Transverse colon (tissue), 4 donors: ENCODE results near the gene EIF2S1. TPM values are rescaled to one million over a fixed set of nuclear protein-coding genes. Genes with fewer than 3 reads are reported as not detected.
A peak's percentile ranks its signal among the peaks of the same experiment; 100 is the strongest.

Experiments used
- DNase-seq: peaks from one replicate; pipeline ENCODE4 v3.0.0-alpha.2; 2019
- H3K27ac ChIP-seq, 4 donors: fragments of 200-600 bp; sonication (generic); 2 replicates each; pipeline ENCODE4 v1.5.1; 2016 to 2018; ENCODE audit warnings: inconsistent platforms in 4 of 4
- H3K27me3 ChIP-seq: fragments of 200-600 bp; sonication (generic); 2 replicates; pipeline ENCODE4 v1.5.1; 2017; ENCODE audit warnings: inconsistent platforms
- H3K36me3 ChIP-seq, 4 donors: fragments of 200-600 bp; sonication (generic); 2 replicates each; pipeline ENCODE4 v1.5.1; 2017 to 2019; ENCODE audit warnings: inconsistent platforms in 4 of 4
- H3K4me1 ChIP-seq, 4 donors: fragments of 200-600 bp; sonication (generic); 2 replicates each; pipeline ENCODE4 v1.5.1; 2017 to 2020; ENCODE audit warnings: inconsistent platforms in 4 of 4
- H3K4me3 ChIP-seq, 4 donors: fragments of 200-600 bp; sonication (generic); 1 replicate in 1 of 4; 2 replicates in 3 of 4; pipeline versions ENCODE4 v1.5.1 to v1.6.1; 2017 to 2019; ENCODE audit warnings: inconsistent platforms in 4 of 4
- H3K9me3 ChIP-seq, 2 donors: fragments of 200-600 bp; sonication (generic); 2 replicates each; pipeline ENCODE4 v1.5.1; 2017 to 2019; ENCODE audit warnings: inconsistent platforms in 2 of 2
- CTCF ChIP-seq, 5 experiments: fragments of 200-600 bp in 3 of 5; fragments of 450-650 bp in 2 of 5; sonication (generic) in 3 of 5; IDR thresholded peaks; 1 replicate in 2 of 5; 2 replicates in 3 of 5; pipeline ENCODE4 v1.5.1; 2016 to 2017; ENCODE audit warnings: antibody characterized with exemption in 5 of 5, inconsistent platforms in 3 of 5, mild to moderate bottlenecking in 2 of 5, moderate library complexity in 1 of 5
- EP300 ChIP-seq: sonication (generic); formaldehyde crosslinking; IDR thresholded peaks from one replicate; pipeline ENCODE4 v1.6.1; 2017; ENCODE audit warnings: antibody characterized with exemption, low read depth
- POLR2A ChIP-seq: fragments of 450-650 bp; IDR thresholded peaks from one replicate; pipeline ENCODE4 v1.6.1; 2016; ENCODE audit warnings: antibody characterized with exemption, mild to moderate bottlenecking, moderate library complexity
- POLR2AphosphoS5 ChIP-seq, 3 donors: sonication (generic); formaldehyde crosslinking; IDR thresholded peaks; one replicate each; pipeline ENCODE4 v1.6.1; 2016; ENCODE audit warnings: antibody characterized with exemption in 3 of 3
- WGBS, 2 donors: methylation state at CpG; one replicate each; pipeline ENCODE4 v1.1.5; 2018; ENCODE audit warnings: low coverage in 1 of 2; 5-methylcytosine and 5-hydroxymethylcytosine counted together
- in situ Hi-C, 4 donors: fragments of 200-750 bp; cut with MboI; loops; one replicate each; pipeline versions ENCODE4 v1.15.0 to v1.15.1; 2017; ENCODE audit warnings: low sequenced_read_pairs in 3 of 4, low pct_ligation_motif_present in 1 of 4, low pct_unique_long_range_greater_than_20kb in 1 of 4
- intact Hi-C: fragments of 100-400 bp; cut with DNase I; formaldehyde crosslinking; loops from one replicate; pipeline ENCODE4 v1.15.1; 2023; ENCODE audit warnings: low total_unique reads
- total RNA-seq, 4 donors: library from RNA; depleted of rRNA; stranded (reverse); fragments of >200 nt; gene quantifications; one replicate each; pipeline ENCODE4 v1.1.0, GENCODE V29; 2016

Gene EIF2S1
- total RNA-seq, 4 donors from 2014 or later = 7.1 to 51.7 (median 21.7) TPM

- 91 to 92% methylated on average over 4 of the region's 4 CpGs for WGBS, 2 donors
- Histone ChIP-seq H3K4me3 (no peak overlapping the region), H3K27ac (no peak overlapping the region), H3K36me3 (peaks cover 0 to 69% (median 30%) of the 10 kb centered on the region in 4 donors), H3K4me1 (no peaks in the 10 kb centered on the region), H3K27me3 (no peaks in the 10 kb centered on the region), H3K9me3 (no peaks in the 10 kb centered on the region)
- no peak for TF ChIP-seq POLR2A
- no peak for TF ChIP-seq CTCF (IDR thresholded peaks at IDR 0.05)
- TF ChIP-seq POLR2AphosphoS5 (IDR thresholded peaks at IDR 0.05) = no peak
- no peak for TF ChIP-seq EP300
- DNase-seq = no peak
- in situ Hi-C loops (no loop called here), intact Hi-C loops (no loop called here)
Observed at GRCh38 chr14:67343601-67344230, 16.4 kb upstream of the EIF2S1 start.

- no peaks in the 10 kb centered on the region for H3K27me3 ChIP-seq
- H3K4me1 ChIP-seq = no peaks in the 10 kb centered on the region
- peaks cover 0 to 73% (median 34%) of the 10 kb centered on the region in 4 donors for H3K36me3 ChIP-seq
- DNase-seq = no peak
- in situ Hi-C loops = no loop called here
- no peak overlapping the region for H3K27ac ChIP-seq
- no peaks in the 10 kb centered on the region for H3K9me3 ChIP-seq
- no peak overlapping the region for H3K4me3 ChIP-seq
- TF ChIP-seq CTCF (IDR thresholded peaks at IDR 0.05) (no peak), POLR2AphosphoS5 (IDR thresholded peaks at IDR 0.05) (no peak), POLR2A (no peak), EP300 (no peak)
- intact Hi-C loops = no loop called here
Observed at GRCh38 chr14:67345583-67345982, 14.5 kb upstream of the EIF2S1 start.

GRCh38 chr14:67352055-67352454 is 8.1 kb upstream of the EIF2S1 start:
- Histone ChIP-seq H3K4me1 (peaks cover 0 to 7% (median 0%) of the 10 kb centered on the region in 4 donors), H3K4me3 (no peak overlapping the region), H3K27me3 (no peaks in the 10 kb centered on the region), H3K27ac (no peak overlapping the region), H3K9me3 (no peaks in the 10 kb centered on the region), H3K36me3 (peaks cover 0 to 57% (median 23%) of the 10 kb centered on the region in 4 donors)
- in situ Hi-C loops = no loop called here
- TF ChIP-seq EP300 (no peak), POLR2AphosphoS5 (IDR thresholded peaks at IDR 0.05) (no peak), CTCF (IDR thresholded peaks at IDR 0.05) (no peak), POLR2A (no peak)
- WGBS, 2 donors = 91 to 92% methylated on average over 5 of the region's 5 CpGs
- no peak for DNase-seq
- intact Hi-C loops = no loop called here

DNA sequence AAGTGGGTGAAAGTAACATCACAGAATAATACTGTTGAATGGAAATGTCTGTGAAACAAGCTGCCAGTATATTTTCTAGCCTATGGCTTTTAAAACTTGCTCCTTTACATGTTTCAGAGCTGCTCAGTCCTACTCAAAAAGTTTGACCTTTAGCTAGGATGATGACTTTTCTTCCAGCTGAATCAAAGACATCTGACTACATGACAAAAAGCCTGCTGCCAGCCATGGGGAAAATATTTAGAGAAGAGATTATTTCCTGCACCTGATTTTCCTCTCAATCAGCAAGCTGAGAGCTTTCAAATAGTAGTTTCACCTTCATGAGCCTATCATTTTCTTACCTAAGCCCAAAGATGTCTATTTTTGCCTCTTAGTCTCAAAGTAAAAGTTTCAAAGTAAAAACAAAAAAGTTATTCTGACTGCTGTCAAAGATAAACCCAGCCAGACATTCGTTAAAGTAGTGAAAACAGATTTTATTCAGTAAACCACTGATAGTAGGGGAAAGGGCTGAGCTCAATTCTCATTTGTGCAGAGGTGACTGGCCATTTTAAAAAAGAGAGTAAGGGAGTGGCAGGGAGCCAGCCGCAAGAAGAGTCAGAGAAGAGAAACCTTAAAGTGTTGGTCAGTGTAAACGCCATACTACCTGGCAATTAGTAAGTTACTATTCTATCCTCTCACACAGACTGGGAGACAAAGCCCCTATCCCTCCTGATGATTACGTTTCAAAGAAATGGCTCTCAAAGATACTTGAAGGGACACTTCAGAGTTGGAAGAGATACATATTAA is 2.8 kb upstream of the EIF2S1 start:
- peak overlapping the region in 1 of 4 donors; percentile 89 for H3K4me3 ChIP-seq
- in situ Hi-C loops (no loop called here), intact Hi-C loops (no loop called here)
- H3K27me3 ChIP-seq = no peaks in the 10 kb centered on the region
- no peak for DNase-seq
- TF ChIP-seq EP300 = no peak
- no peak for TF ChIP-seq POLR2A
- no peak for TF ChIP-seq POLR2AphosphoS5 (IDR thresholded peaks at IDR 0.05)
- no peak for TF ChIP-seq CTCF (IDR thresholded peaks at IDR 0.05)
- H3K27ac ChIP-seq = no peak overlapping the region
- no peaks in the 10 kb centered on the region for H3K9me3 ChIP-seq
- peaks cover 24 to 43% (median 34%) of the 10 kb centered on the region in 4 donors for H3K4me1 ChIP-seq
- 51 to 67% methylated on average over 4 of the region's 4 CpGs for WGBS, 2 donors
- peaks cover 0 to 6% (median under 1%) of the 10 kb centered on the region in 4 donors for H3K36me3 ChIP-seq
